COLO829 (cell line): ENCODE measurements around the gene YIPF3.
"Not testable (repeated sequence)": the region's sequence is repeated elsewhere in the genome, so short reads cannot be mapped to it uniquely, and the experiment has no call there.

Experiments
- DNase-seq: peaks from one replicate; pipeline ENCODE4 v3.0.0; 2012; ENCODE audit warnings: low spot score

YIPF3 gene

GRCh38 chr6:43509984-43510826, 6.5 kb downstream of the YIPF3 start, which contains the start of gene LRRC73:
Gene LRRC73 (minus strand): TSS chr6:43510346. CDS start chr6:43509785, 561 bp downstream.
- peak; percentile 70 for DNase-seq

GRCh38 chr6:43509142-43509983, 7.4 kb downstream of the YIPF3 start:
- no peak for DNase-seq

- DNase-seq, result no peak
These were observed 8.1 kb downstream of the YIPF3 start for GRCh38 chr6:43508481-43509141.

DNA sequence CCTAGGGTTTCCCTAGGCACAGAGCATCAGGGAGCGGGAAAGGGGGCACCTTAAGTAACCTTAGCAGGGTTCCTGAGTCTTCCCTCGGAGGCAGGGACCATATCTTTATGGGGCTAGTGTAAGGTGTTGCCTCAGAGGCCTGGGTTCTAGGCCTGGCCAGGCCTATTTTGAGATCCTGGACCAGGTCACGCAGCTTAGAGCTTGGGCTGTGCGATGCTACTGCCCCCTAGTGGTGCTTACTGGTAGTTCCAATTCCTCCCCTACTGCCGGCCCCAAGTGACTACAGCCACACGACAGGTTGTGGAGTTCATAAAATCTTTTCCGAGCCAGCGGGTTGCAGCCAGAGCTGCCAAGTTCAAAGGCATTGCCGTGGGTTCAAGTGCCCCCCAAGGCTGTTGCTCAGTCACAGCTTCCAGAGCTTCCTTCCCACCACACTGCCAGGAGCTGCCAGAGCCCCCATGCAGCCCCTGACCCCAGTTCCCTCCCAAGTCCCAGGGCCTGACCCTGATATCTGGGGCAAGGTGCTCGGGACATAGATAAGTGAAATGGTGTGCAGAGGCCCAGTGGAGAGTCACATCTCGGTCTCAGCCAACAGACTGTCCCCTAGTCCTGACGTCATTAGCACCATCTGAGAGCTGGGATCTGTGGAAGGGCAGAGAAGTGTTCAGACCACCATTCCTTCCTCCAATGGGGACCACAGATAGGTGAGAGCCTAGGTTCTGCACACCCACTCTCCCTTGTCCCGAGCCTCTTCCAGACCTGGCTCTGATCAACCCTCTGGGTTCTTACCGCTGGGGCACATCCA, 9.9 kb downstream of the YIPF3 start:
- DNase-seq, result peak; percentile 79

DNA sequence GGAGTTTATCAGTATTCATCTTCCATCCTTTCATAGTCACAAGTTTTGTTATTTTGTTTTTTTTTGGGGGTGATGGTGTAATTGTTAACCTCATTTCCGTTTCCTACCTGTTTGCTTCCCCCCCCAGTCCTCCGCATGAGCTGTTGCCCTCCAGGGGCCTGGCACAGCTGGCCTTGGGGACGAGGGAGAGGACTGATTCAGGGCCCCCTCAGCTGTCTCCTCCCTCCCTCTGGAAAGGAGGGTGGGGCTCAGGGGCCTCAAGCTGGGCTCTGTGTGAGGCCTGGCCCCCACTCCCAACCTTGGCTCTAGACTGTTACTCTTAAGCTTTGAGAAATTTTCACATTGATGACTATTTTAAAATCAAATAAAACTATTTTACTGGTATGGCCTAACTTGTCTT, 10.6 kb downstream of the YIPF3 start:
- no peak for DNase-seq

DNA sequence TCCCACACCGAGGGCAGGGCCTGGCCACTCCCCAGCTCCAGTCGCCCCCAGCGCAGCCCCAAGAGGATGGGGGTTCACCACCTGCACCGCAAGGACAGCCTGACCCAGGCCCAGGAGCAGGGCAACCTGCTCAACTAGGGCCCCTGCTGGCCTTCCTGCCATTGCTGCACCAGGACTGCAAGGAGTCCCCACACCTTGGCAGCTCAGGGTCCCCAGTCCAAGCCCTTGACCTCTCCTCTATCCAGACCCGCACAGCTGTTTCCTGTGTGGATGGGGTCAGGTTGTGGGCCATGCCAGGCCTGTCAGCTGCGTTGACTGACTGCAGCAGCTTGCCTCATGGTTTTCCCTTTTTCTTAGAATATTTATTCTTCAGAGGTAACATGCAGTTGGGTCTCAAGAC, 11.0 kb downstream of the YIPF3 start:
- no peak for DNase-seq

DNA sequence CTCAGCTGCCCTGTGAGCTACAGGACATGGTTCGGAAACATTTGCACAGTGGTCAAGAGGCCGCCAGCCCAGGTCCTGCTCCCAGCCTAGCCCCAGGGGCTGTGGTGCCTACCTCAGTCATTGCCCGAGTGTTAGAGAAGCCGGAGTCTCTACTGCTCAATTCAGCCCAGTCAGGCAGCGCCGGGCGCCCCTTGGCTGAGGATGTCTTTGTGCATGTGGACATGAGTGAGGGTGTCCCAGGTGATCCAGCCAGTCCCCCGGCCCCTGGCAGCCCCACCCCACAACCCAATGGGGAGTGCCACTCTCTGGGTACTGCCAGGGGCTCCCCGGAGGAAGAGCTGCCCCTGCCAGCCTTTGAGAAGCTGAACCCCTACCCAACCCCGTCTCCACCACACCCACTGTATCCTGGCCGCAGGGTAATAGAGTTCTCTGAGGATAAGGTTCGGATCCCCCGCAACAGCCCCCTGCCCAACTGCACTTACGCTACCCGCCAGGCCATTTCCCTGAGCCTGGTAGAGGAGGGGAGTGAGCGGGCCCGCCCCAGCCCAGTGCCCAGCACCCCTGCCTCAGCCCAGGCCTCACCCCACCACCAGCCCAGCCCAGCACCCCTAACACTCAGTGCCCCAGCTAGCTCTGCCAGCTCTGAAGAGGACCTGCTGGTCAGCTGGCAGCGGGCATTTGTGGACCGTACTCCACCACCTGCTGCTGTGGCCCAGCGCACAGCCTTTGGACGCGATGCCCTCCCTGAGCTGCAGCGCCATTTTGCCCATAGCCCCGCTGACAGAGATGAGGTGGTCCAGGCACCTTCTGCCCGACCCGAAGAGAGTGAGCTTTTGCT, 11.8 kb downstream of the YIPF3 start:
- no peak for DNase-seq

- no peak for DNase-seq
These were observed 13.3 kb downstream of the YIPF3 start for GRCh38 chr6:43503443-43503842.

DNA sequence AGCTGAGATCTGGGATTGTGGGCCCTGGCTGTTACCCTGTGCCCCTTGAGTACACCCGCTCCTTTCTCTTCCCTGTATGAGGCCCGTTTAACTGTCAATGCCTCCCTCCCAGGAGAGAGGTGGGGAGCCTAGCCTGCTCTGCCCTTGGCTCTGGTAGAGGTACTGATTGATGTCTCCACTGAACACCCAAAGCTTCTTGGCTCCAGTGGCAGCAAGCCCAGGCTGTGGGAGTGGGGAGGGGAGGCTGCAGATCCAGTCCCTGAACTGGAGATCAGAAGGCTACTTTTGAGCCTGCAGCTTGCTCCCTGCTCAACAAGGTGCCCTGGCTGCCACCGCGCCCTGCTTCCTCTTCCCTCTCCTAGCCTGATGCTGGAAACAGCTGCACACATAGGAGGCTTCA, 14.1 kb downstream of the YIPF3 start:
- no peak for DNase-seq

- no peak for DNase-seq
These were observed 15.8 kb downstream of the YIPF3 start for GRCh38 chr6:43500921-43501320.

GRCh38 chr6:43499028-43499815, 17.5 kb downstream of the YIPF3 start:
- DNase-seq, result no peak

DNA sequence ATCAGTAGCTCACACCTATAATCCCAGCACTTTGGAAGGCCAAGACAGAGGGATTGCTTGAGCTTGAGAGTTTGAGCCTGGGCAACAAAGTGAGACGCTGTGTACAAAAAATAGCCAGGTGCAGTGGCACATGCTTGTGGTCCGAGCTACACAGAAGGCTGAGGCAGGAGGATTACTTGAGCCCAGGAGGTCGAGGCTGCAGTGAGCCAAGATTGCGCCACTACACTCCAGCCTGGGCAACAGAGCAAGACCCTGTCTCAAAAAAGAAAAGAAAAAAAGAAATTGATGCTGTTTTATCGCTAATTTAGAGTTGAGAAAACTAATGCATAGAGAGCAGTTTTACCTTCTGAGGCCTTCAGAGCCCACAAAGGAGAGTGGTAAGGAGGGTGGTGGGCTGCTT, 18.4 kb downstream of the YIPF3 start:
- not testable (repeated sequence) for DNase-seq

GRCh38 chr6:43497689-43498088, 19.0 kb downstream of the YIPF3 start:
- DNase-seq, result no peak

- no peak for DNase-seq
These were observed 19.7 kb downstream of the YIPF3 start for GRCh38 chr6:43497129-43497396.

DNA sequence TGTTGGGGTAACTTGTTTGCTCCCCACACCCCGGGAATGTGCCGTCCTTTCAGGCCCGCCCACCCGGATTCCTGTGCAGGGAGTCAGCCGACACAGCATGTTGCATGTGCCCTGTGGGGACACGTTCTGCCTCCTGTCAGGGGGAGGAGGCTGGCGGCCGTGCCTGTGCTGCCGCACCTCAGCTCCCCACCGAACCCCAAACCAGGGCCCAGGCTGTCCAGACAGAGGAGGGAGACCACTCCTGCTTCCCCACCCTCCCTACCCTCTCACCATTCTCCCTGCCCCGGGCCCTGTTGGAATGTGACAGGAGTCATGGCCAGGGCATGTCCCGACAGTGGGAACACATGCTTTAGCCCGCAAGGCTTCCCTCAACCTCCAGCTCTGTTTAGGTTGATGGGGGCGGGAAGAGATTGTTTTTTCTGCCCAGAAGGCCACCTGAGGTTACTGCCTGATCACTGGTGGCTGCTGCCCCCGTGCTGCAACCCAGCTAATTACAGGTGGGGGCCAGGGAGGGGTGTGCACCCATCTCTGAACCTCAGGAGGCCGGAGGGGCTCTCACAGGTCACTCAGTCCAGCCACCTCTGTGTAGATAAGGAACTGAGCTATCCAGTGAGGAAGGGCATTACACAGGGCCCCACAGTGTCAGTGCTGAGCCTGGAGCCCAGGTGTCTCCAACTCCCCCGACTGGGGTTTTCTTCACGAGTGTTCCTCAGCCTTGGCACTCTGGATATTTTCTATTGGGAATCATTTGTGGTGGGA, 20.2 kb downstream of the YIPF3 start:
- DNase-seq, result peak; percentile 45

GRCh38 chr6:43495409-43495941, 21.3 kb downstream of the YIPF3 start:
- no peak for DNase-seq

DNA sequence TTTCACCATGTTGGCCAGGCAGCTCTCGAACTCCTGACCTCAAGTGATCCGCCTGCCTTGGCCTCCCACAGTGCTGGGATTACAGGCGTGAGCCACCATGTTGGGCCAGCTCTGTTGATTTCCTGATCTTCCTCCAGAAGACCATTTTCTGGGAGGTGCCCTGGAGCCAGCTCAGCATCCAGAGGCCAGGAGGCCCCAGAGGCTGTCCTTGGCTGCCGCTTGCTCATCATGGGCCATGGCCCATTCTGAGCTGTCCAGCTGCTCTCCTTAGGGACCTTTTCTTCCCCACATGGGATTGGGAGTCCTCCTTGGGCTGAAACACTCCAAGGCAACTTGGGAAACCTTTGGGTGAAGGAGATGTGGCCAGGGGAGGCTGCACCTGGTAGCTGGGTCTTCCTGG, 22.0 kb downstream of the YIPF3 start:
- DNase-seq, result no peak

GRCh38 chr6:43494321-43494720, 22.4 kb downstream of the YIPF3 start:
- no peak for DNase-seq

- peak; percentile 87 for DNase-seq
These were observed 22.9 kb downstream of the YIPF3 start for GRCh38 chr6:43493833-43494232.
